Stimulated activated effector memory CD8-positive, alpha-beta T cell treated with anti-CD3 and anti-CD28 coated beads, Interleukin-12 subunit alpha, Interleukin-12 subunit beta, amount 100 ng/mL, for 72 hours (primary cell): Measurements from ENCODE around the gene RSPH1.
A peak's percentile ranks its signal among the peaks of the same experiment; 100 is the strongest.

Source experiments
- ATAC-seq: fragments of 150-1000 bp; cut with Tn5 transposase; 2 replicates; pipeline ENCODE4 v1.10.0; 2021
- DNase-seq, 2 donors: peaks; one replicate each; pipeline ENCODE4 v3.0.0; 2021 to 2022; ENCODE audit warnings: low spot score in 2 of 2
- H3K27ac Mint-ChIP-seq: one replicate; pipeline ENCODE4 v1.8.0; 2022; ENCODE audit warnings: mild to moderate bottlenecking, mixed read lengths
- H3K36me3 Mint-ChIP-seq: one replicate; pipeline ENCODE4 v1.8.0; 2022; ENCODE audit warnings: mild to moderate bottlenecking, mixed read lengths
- H3K4me1 Mint-ChIP-seq: one replicate; pipeline ENCODE4 v1.8.0; 2022; ENCODE audit warnings: mixed read lengths
- H3K4me3 Mint-ChIP-seq: one replicate; pipeline ENCODE4 v1.8.0; 2022; ENCODE audit warnings: mild to moderate bottlenecking, mixed read lengths
- H3K9me3 Mint-ChIP-seq: one replicate; pipeline ENCODE4 v1.8.0; 2022; ENCODE audit warnings: mixed read lengths

Gene RSPH1

GRCh38 chr21:42496120-42496838, at the start of gene RSPH1:
Gene RSPH1 (minus strand): TSS chr21:42496224. CDS start chr21:42496186, 38 bp downstream.
- peak within 1 kb of the TSS; percentile 88 for H3K4me3 Mint-ChIP-seq
- DNase-seq (peak; percentile 95 to 99), ATAC-seq (peak; percentile 99)

DNA sequence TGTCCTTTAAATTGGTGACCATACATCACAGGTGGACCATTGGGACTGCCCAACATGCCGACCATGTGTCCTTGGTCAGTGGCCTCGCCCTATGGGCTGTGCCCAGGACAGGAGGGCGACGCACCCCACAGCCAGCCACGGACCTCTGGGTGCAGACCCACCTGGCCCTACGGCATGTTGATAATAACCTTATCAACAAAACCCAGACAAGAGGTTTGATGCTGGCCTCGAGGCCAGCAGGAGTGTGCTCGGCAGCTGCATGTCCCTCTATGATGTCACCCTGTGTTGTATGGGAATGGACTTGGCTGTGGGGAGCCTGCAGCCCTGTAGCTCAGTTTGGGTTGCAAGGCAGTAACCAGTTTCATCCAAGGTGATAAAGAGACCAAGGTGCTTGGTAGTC, 49.7 kb upstream of the RSPH1 start:
- H3K4me1 Mint-ChIP-seq, result peaks cover 27% of the 10 kb centered on the region
- DNase-seq, result no peak
- ATAC-seq, result no peak
- peaks cover 56% of the 10 kb centered on the region for H3K36me3 Mint-ChIP-seq
- H3K9me3 Mint-ChIP-seq, result no peaks in the 10 kb centered on the region
- no peak overlapping the region for H3K27ac Mint-ChIP-seq
- no peak overlapping the region for H3K4me3 Mint-ChIP-seq

More at GRCh38 chr21:42496120-42496838, at the start of gene RSPH1:
- Mint-ChIP-seq H3K9me3 (no peaks in the 10 kb centered on the region), H3K36me3 (no peaks in the 10 kb centered on the region), H3K4me1 (peaks cover 16% of the 10 kb centered on the region), H3K27ac (peak within 1 kb of the TSS; percentile 91)

GRCh38 chr21:42545317-42545716, 49.3 kb upstream of the RSPH1 start:
- peak; percentile 49 for ATAC-seq
- Mint-ChIP-seq H3K4me3 (no peak overlapping the region), H3K4me1 (peaks cover 28% of the 10 kb centered on the region), H3K9me3 (no peaks in the 10 kb centered on the region), H3K27ac (peak overlapping the region; percentile 74), H3K36me3 (peaks cover 54% of the 10 kb centered on the region)
- no peak for DNase-seq

- H3K4me1 Mint-ChIP-seq, result peaks cover 34% of the 10 kb centered on the region
Observed at GRCh38 chr21:42544544-42544943, 48.5 kb upstream of the RSPH1 start.

GRCh38 chr21:42543106-42543847, 47.3 kb upstream of the RSPH1 start:
- Mint-ChIP-seq H3K27ac (peak overlapping the region; percentile 88), H3K9me3 (no peaks in the 10 kb centered on the region), H3K36me3 (peaks cover 38% of the 10 kb centered on the region), H3K4me1 (peaks cover 29% of the 10 kb centered on the region), H3K4me3 (no peak overlapping the region)
- DNase-seq (no peak), ATAC-seq (no peak)

More at GRCh38 chr21:42544544-42544943, 48.5 kb upstream of the RSPH1 start:
- H3K4me3 Mint-ChIP-seq, result no peak overlapping the region
- no peak for ATAC-seq
- H3K9me3 Mint-ChIP-seq, result no peaks in the 10 kb centered on the region
- H3K36me3 Mint-ChIP-seq, result peaks cover 50% of the 10 kb centered on the region
- DNase-seq, result no peak
- peak overlapping the region; percentile 74 for H3K27ac Mint-ChIP-seq

GRCh38 chr21:42542596-42542995, 46.6 kb upstream of the RSPH1 start:
- peaks cover 35% of the 10 kb centered on the region for H3K36me3 Mint-ChIP-seq
- ATAC-seq, result no peak
- no peak for DNase-seq
- H3K9me3 Mint-ChIP-seq, result no peaks in the 10 kb centered on the region
- H3K4me3 Mint-ChIP-seq, result no peak overlapping the region
- peaks cover 26% of the 10 kb centered on the region for H3K4me1 Mint-ChIP-seq
- no peak overlapping the region for H3K27ac Mint-ChIP-seq

GRCh38 chr21:42542196-42542595, 46.2 kb upstream of the RSPH1 start:
- Mint-ChIP-seq H3K36me3 (peaks cover 33% of the 10 kb centered on the region), H3K9me3 (no peaks in the 10 kb centered on the region), H3K27ac (no peak overlapping the region), H3K4me1 (peaks cover 26% of the 10 kb centered on the region), H3K4me3 (no peak overlapping the region)
- ATAC-seq, result no peak
- no peak for DNase-seq

GRCh38 chr21:42541618-42542017, 45.6 kb upstream of the RSPH1 start:
- ATAC-seq (no peak), DNase-seq (no peak)
- peaks cover 33% of the 10 kb centered on the region for H3K36me3 Mint-ChIP-seq
- H3K4me3 Mint-ChIP-seq, result no peak overlapping the region
- H3K4me1 Mint-ChIP-seq, result peaks cover 26% of the 10 kb centered on the region
- no peaks in the 10 kb centered on the region for H3K9me3 Mint-ChIP-seq
- H3K27ac Mint-ChIP-seq, result no peak overlapping the region

GRCh38 chr21:42541174-42541573, 45.1 kb upstream of the RSPH1 start:
- no peak overlapping the region for H3K4me3 Mint-ChIP-seq
- H3K36me3 Mint-ChIP-seq, result peaks cover 34% of the 10 kb centered on the region
- ATAC-seq, result no peak
- no peaks in the 10 kb centered on the region for H3K9me3 Mint-ChIP-seq
- H3K4me1 Mint-ChIP-seq, result peaks cover 26% of the 10 kb centered on the region
- no peak for DNase-seq
- no peak overlapping the region for H3K27ac Mint-ChIP-seq

GRCh38 chr21:42540396-42540795, 44.4 kb upstream of the RSPH1 start:
- Mint-ChIP-seq H3K4me1 (peaks cover 24% of the 10 kb centered on the region), H3K4me3 (no peak overlapping the region), H3K9me3 (no peaks in the 10 kb centered on the region), H3K27ac (peak overlapping the region; percentile 68), H3K36me3 (peaks cover 42% of the 10 kb centered on the region)
- DNase-seq, result no peak
- no peak for ATAC-seq

DNA sequence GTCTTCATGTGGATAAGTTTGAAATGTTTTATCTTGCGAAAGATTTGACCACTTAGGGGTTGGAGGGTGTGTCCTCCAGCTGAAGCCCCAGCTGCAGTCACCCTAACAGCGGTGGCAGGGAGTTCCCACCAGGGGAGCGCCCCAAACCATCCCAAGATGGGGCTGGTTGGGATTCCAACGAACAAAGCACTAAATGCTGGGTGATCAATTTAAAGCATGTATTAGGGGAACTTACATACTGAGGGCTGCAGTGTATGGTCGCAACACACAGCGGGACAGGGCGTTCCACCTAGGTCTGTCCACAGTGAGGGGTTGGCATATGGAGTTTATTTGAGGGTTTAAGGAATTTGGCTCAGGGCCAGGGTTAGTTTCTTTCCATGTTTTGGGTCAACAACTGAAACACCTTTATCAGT, 43.9 kb upstream of the RSPH1 start:
- Mint-ChIP-seq H3K4me1 (peaks cover 19% of the 10 kb centered on the region), H3K27ac (peak overlapping the region; percentile 68), H3K4me3 (no peak overlapping the region), H3K36me3 (peaks cover 46% of the 10 kb centered on the region), H3K9me3 (no peaks in the 10 kb centered on the region)
- no peak for DNase-seq
- ATAC-seq, result no peak

- H3K36me3 Mint-ChIP-seq, result peaks cover 44% of the 10 kb centered on the region
- no peak overlapping the region for H3K27ac Mint-ChIP-seq
- DNase-seq (no peak), ATAC-seq (no peak)
- peaks cover 14% of the 10 kb centered on the region for H3K4me1 Mint-ChIP-seq
- H3K4me3 Mint-ChIP-seq, result no peak overlapping the region
- no peaks in the 10 kb centered on the region for H3K9me3 Mint-ChIP-seq
Observed at GRCh38 chr21:42539342-42539741, 43.3 kb upstream of the RSPH1 start.

GRCh38 chr21:42538479-42539275, 42.7 kb upstream of the RSPH1 start:
- Mint-ChIP-seq H3K4me1 (peaks cover 14% of the 10 kb centered on the region), H3K9me3 (no peaks in the 10 kb centered on the region), H3K4me3 (no peak overlapping the region), H3K27ac (peak overlapping the region; percentile 76), H3K36me3 (peaks cover 38% of the 10 kb centered on the region)
- ATAC-seq (no peak), DNase-seq (no peak)

DNA sequence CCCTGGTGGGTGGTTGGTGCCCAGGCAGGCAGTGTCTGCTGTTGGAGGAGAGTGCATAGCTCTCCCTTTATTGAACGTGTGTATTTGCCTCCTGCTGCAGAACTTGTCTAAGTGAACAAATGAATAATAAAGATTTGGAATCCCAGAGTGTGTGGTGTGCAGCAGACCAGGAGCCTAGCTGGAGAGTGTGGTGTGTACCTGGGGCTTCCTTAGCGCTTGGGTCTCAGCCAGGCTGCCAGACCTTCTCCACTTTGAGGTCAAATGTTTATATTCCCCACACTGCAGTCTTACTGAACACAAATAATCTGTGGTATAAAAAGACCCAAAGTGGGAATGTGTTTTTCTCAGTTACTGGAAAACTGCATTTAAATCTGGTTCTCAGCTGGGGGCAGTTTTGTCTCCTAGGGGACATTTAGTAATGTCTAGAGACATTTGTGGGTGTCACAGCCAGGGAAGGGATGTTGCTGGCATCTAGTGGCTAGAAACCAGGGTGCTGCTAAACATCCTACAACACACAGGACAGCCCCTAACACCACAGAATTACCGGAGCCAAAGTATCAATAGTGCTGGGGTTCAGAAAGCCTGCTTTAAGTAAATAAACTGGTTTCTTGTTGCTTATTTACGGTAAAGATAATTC, 41.2 kb upstream of the RSPH1 start:
- Mint-ChIP-seq H3K9me3 (no peaks in the 10 kb centered on the region), H3K4me1 (peaks cover 14% of the 10 kb centered on the region), H3K36me3 (peaks cover 32% of the 10 kb centered on the region), H3K27ac (peak overlapping the region; percentile 3), H3K4me3 (no peak overlapping the region)
- ATAC-seq, result peak; percentile 65
- no peak for DNase-seq

DNA sequence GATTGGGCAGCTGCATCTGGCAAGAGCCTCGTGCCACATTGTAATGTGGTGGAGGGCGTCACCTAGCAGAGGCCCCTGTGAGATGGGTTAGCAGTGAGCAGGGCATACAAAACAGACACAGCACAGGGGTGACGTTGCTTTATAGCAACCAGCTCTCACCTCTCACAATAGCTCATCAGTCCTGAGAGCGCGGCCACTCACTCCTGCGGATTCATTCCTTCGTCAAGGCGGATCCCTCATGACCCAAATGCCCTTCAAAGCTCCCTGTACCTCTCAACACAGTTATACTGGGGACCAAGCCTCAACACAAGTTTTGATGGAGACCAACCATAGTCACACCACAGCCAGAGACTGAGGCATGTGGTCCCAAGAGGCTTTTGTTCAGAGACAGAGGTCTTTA, 40.6 kb upstream of the RSPH1 start:
- Mint-ChIP-seq H3K9me3 (no peaks in the 10 kb centered on the region), H3K4me3 (no peak overlapping the region), H3K36me3 (peaks cover 29% of the 10 kb centered on the region), H3K27ac (peak overlapping the region; percentile 3), H3K4me1 (peaks cover 14% of the 10 kb centered on the region)
- DNase-seq (no peak), ATAC-seq (no peak)
